ENCODE data around the gene SETDB2. TPM values are rescaled to one million over a fixed set of nuclear protein-coding genes. Genes with fewer than 3 reads are reported as not detected.
A peak's percentile ranks its signal among the peaks of the same experiment; 100 is the strongest.

Gene SETDB2
- total RNA-seq, 1 donor = 13.8 TPM

DNA sequence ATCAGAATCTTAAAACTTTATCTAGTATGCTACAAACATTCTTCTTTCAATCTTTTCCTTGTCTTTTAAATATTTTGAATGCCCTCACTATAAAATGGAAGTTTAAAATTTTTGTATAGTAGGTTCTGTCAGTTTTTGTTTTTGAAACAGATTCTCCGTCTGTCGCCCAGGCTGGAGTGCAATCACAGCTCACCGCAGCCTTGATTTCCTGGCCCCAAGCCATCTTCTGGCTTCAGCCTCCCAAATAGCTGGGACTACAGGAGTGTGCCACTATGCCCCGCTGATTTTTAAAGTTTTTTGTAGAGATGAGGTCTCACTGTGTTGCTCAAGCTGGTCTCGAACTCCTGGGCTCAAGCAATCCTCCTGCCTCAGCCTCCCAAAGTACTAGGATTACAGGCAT, 72.4 kb downstream of the SETDB2 start:
- TF ChIP-seq, protein P1, sequence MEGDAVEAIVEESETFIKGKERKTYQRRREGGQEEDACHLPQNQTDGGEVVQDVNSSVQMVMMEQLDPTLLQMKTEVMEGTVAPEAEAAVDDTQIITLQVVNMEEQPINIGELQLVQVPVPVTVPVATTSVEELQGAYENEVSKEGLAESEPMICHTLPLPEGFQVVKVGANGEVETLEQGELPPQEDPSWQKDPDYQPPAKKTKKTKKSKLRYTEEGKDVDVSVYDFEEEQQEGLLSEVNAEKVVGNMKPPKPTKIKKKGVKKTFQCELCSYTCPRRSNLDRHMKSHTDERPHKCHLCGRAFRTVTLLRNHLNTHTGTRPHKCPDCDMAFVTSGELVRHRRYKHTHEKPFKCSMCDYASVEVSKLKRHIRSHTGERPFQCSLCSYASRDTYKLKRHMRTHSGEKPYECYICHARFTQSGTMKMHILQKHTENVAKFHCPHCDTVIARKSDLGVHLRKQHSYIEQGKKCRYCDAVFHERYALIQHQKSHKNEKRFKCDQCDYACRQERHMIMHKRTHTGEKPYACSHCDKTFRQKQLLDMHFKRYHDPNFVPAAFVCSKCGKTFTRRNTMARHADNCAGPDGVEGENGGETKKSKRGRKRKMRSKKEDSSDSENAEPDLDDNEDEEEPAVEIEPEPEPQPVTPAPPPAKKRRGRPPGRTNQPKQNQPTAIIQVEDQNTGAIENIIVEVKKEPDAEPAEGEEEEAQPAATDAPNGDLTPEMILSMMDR (IDR thresholded peaks at IDR 0.05; ENCODE audit: extremely low read depth, low read depth, low read length) = no peak
- no peak overlapping the region for H3K4me3 ChIP-seq (ENCODE audit: insufficient read depth, low read length)
- H3K9me3 ChIP-seq (ENCODE audit: low read depth, low read length) = no peaks in the 10 kb centered on the region

DNA sequence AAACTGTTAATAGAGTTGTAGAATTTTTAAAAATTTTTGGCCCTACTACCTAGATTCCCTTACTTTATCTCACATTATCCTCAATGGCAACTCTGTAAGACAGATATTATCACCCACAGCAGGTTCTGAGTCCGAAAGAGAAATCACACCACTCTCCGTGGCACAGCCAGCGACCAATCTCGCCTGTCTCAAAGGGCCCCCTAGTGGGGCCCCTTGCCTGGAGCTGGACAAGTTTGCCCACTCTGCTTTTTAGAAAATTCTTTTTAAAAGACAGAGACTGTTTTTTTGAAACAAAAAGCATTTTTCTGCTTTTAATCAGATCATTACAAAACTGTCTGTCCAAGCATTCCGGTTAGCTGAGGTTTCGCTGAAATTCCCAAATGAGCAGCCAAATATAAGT, 73.4 kb downstream of the SETDB2 start:
- Histone ChIP-seq H4K20me1 (ENCODE audit: insufficient read depth, low read length) (no peaks in the 10 kb centered on the region), H3K4me3 (ENCODE audit: insufficient read depth, low read length) (no peak overlapping the region), H3K4me2 (ENCODE audit: insufficient read depth, low read length) (no peak overlapping the region), H2AFZ (ENCODE audit: low read length) (no peak overlapping the region), H3K79me2 (ENCODE audit: insufficient read depth, low read length) (no peaks in the 10 kb centered on the region), H3K27ac (ENCODE audit: low read depth, low read length) (no peak overlapping the region), H3K4me1 (ENCODE audit: insufficient read depth, low read length) (no peaks in the 10 kb centered on the region), H3K9me3 (ENCODE audit: low read depth, low read length) (no peaks in the 10 kb centered on the region), H3K27me3 (ENCODE audit: insufficient read depth, low read length) (no peaks in the 10 kb centered on the region), H3K36me3 (ENCODE audit: insufficient read depth, low read length) (peaks cover 31% of the 10 kb centered on the region)
- DNase-seq (ENCODE audit: insufficient read length, low spot score, missing footprints) = peak; percentile 54
- TF ChIP-seq, protein P1 (IDR thresholded peaks at IDR 0.05; ENCODE audit: extremely low read depth, low read depth, low read length) = peak; percentile 47

More for the DNA sequence above, 72.4 kb downstream of the SETDB2 start:
- no peak for DNase-seq (ENCODE audit: insufficient read length, low spot score, missing footprints)
- H3K79me2 ChIP-seq (ENCODE audit: insufficient read depth, low read length) = no peaks in the 10 kb centered on the region
- H3K4me1 ChIP-seq (ENCODE audit: insufficient read depth, low read length) = no peaks in the 10 kb centered on the region
- no peak overlapping the region for H3K4me2 ChIP-seq (ENCODE audit: insufficient read depth, low read length)
- no peak overlapping the region for H2AFZ ChIP-seq (ENCODE audit: low read length)
- no peak overlapping the region for H3K27ac ChIP-seq (ENCODE audit: low read depth, low read length)
- no peaks in the 10 kb centered on the region for H4K20me1 ChIP-seq (ENCODE audit: insufficient read depth, low read length)
- peaks cover 30% of the 10 kb centered on the region for H3K36me3 ChIP-seq (ENCODE audit: insufficient read depth, low read length)
- H3K27me3 ChIP-seq (ENCODE audit: insufficient read depth, low read length) = no peaks in the 10 kb centered on the region

DNA sequence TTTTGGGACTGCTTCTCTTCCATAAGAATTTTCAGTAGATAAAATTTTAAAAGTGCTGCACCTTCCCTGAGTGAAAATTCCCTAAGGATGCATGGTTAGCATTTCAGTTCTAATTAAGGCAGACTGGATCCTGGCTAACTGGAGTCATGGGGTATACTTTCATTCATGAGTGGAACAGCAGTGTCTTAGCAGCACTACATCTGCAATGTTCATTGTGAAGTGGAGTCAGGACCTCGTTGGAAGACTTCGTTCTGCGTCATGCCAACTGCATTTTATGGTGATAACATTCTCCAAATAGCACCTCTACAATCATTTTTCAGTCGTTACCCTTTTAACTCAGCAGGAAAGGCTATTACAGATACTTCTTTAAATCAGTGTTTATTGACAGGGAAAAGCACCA, 77.2 kb downstream of the SETDB2 start:
- Histone ChIP-seq H2AFZ (ENCODE audit: low read length) (no peak overlapping the region), H3K4me3 (ENCODE audit: insufficient read depth, low read length) (no peak overlapping the region), H3K27me3 (ENCODE audit: insufficient read depth, low read length) (no peaks in the 10 kb centered on the region), H3K79me2 (ENCODE audit: insufficient read depth, low read length) (no peaks in the 10 kb centered on the region), H3K4me2 (ENCODE audit: insufficient read depth, low read length) (no peak overlapping the region), H3K4me1 (ENCODE audit: insufficient read depth, low read length) (no peaks in the 10 kb centered on the region), H3K36me3 (ENCODE audit: insufficient read depth, low read length) (peaks cover 15% of the 10 kb centered on the region), H3K9me3 (ENCODE audit: low read depth, low read length) (no peaks in the 10 kb centered on the region), H4K20me1 (ENCODE audit: insufficient read depth, low read length) (no peaks in the 10 kb centered on the region), H3K27ac (ENCODE audit: low read depth, low read length) (no peak overlapping the region)
- DNase-seq (ENCODE audit: insufficient read length, low spot score, missing footprints) = peak; percentile 30
- TF ChIP-seq, protein P1 (IDR thresholded peaks at IDR 0.05; ENCODE audit: extremely low read depth, low read depth, low read length) = no peak

DNA sequence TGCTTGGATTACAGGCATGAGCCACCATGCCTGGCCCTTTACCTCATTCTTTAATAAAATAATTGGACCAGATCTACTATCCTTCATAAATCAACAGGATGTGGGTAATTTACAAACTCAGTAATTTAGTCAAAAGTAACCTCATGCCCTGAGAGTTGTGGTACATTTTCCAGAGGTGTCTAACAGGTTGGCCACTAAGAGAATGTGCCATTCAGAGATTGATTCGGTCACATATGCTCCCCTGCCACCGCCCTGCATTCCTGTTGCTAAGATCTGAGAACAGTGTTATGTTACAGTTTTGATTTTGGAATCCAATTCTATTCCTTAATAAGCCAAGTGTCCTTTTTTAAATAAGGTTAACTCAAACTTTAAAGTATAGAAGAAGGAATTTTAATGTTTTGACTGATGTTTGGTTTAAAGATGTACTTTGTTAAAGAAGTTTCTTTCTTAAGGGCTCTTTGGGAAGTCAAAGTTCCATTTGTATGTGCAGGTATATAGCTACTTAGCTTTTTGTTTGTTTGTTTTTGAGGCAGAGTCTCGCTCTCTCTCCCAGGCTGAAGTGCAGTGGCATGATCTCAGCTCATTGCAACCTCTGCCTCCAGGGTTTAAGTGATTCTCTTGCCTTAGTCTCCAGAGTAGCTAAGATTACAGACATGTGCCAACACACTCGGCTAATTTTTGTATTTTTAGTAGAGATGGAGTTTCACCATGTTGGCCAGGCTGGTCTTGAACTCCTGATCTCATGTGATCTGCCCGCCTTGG, 80.8 kb downstream of the SETDB2 start:
- TF ChIP-seq, protein P1 (IDR thresholded peaks at IDR 0.05; ENCODE audit: extremely low read depth, low read depth, low read length) = no peak
- Histone ChIP-seq H4K20me1 (ENCODE audit: insufficient read depth, low read length) (no peaks in the 10 kb centered on the region), H2AFZ (ENCODE audit: low read length) (no peak overlapping the region), H3K36me3 (ENCODE audit: insufficient read depth, low read length) (peaks cover 12% of the 10 kb centered on the region), H3K9me3 (ENCODE audit: low read depth, low read length) (no peaks in the 10 kb centered on the region), H3K4me2 (ENCODE audit: insufficient read depth, low read length) (no peak overlapping the region), H3K4me1 (ENCODE audit: insufficient read depth, low read length) (no peaks in the 10 kb centered on the region), H3K27me3 (ENCODE audit: insufficient read depth, low read length) (no peaks in the 10 kb centered on the region), H3K4me3 (ENCODE audit: insufficient read depth, low read length) (no peak overlapping the region), H3K27ac (ENCODE audit: low read depth, low read length) (no peak overlapping the region), H3K79me2 (ENCODE audit: insufficient read depth, low read length) (no peaks in the 10 kb centered on the region)
- no peak for DNase-seq (ENCODE audit: insufficient read length, low spot score, missing footprints)
